Measurements from ENCODE around the gene MRPS23.

Gene MRPS23

DNA sequence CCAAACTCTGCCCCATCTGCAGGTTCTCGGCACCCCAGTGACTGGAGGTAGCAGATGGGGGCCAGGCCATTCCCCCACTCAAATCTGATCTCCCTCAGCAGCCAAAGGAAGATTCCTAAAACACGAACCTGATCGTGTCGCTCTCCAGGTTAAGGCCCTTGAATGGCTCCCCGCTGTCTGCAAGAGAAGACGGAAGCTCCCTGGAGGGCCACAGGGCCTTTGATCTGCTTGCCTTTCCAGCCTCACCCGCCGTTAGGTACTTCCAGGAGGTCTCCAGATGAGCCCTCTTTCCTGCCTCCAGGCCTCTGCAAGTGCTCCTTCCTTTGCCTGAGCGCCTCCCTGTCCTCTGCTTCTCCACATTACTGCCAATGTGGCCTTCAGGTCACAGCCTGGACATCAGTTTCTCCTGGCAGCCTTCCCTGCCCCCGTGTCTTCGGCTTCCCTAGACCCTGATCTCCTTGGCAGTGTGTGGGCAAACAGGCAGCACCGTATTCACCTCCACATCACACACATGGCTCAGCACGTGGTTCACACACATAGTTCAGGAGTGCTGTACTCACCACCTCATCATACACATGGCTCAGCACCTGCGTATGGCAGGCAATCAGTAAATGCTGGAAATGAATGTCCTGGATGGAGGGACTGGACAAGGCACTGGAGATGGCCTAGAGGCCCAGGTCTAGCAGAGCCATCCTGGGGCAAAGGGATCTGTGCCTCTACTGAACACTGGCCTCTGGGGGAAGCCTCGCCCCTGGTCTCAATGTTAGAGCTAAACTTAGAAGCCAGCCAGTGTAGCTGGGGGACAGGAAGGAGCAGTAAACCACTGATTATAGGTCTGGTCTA is 26.4 kb upstream of the MRPS23 start:
- Histone ChIP-seq H3K27ac (no peak overlapping the region), H3K4me3 (ENCODE audit: low read depth in 1 of 2, low read length in 1 of 2) (no peak overlapping the region)
- TF ChIP-seq, protein P1, sequence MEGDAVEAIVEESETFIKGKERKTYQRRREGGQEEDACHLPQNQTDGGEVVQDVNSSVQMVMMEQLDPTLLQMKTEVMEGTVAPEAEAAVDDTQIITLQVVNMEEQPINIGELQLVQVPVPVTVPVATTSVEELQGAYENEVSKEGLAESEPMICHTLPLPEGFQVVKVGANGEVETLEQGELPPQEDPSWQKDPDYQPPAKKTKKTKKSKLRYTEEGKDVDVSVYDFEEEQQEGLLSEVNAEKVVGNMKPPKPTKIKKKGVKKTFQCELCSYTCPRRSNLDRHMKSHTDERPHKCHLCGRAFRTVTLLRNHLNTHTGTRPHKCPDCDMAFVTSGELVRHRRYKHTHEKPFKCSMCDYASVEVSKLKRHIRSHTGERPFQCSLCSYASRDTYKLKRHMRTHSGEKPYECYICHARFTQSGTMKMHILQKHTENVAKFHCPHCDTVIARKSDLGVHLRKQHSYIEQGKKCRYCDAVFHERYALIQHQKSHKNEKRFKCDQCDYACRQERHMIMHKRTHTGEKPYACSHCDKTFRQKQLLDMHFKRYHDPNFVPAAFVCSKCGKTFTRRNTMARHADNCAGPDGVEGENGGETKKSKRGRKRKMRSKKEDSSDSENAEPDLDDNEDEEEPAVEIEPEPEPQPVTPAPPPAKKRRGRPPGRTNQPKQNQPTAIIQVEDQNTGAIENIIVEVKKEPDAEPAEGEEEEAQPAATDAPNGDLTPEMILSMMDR (IDR thresholded peaks at IDR 0.05) = no peak

DNA sequence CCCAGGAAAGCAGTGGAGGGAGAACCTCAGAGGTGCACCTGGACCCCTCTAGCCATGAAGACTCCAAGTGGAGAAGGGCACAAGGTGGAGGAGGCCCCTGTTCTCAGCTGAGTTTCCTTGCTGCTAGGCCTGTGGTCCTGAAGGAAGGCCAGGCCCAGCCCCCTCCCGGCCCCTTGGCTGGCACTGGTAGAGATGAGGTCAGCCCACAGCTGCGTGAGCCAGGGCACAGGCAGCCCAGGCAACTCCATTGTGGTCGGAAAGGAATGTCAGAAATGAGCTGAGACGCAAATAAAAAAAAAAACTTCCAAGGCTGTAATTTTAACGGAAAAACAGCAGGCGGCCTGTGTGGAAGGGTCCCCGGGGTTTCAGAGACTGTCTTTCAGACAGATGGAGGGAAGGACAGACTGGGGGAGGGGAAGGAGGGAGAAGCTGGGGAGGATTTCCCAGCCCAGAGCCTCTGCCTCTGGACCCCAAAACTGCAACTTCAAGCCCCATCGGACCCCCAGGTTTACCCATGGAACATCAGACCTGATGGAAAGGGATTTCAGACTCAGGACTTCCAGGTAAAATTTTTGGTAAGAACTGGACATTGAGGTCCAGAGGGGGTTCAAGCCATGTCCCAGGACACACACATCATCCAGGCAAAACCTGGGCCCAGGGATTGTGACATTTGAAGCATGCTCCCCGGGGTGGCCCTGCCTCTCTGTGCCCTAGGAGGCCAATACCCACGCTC is 25.6 kb upstream of the MRPS23 start:
- TF ChIP-seq, protein P1 (IDR thresholded peaks at IDR 0.05) = no peak
- Histone ChIP-seq H3K4me1 (ENCODE audit: control insufficient read depth in 1 of 2, insufficient read depth in 1 of 2, low read depth in 1 of 2, low read length in 1 of 2) (peaks cover 34 to 40% of the 10 kb centered on the region in 2 experiments), H3K9me3 (no peaks in the 10 kb centered on the region), H3K36me3 (peaks cover 50% of the 10 kb centered on the region), H3K27me3 (peaks cover 14% of the 10 kb centered on the region), H3K4me3 (ENCODE audit: low read depth in 1 of 2, low read length in 1 of 2) (no peak overlapping the region), H3K27ac (no peak overlapping the region)

More for the DNA sequence above, 26.4 kb upstream of the MRPS23 start:
- H3K27me3 ChIP-seq = peaks cover 14% of the 10 kb centered on the region
- no peaks in the 10 kb centered on the region for H3K9me3 ChIP-seq
- H3K4me1 ChIP-seq (ENCODE audit: control insufficient read depth in 1 of 2, insufficient read depth in 1 of 2, low read depth in 1 of 2, low read length in 1 of 2) = peaks cover 34 to 40% of the 10 kb centered on the region in 2 experiments
- peaks cover 46% of the 10 kb centered on the region for H3K36me3 ChIP-seq

DNA sequence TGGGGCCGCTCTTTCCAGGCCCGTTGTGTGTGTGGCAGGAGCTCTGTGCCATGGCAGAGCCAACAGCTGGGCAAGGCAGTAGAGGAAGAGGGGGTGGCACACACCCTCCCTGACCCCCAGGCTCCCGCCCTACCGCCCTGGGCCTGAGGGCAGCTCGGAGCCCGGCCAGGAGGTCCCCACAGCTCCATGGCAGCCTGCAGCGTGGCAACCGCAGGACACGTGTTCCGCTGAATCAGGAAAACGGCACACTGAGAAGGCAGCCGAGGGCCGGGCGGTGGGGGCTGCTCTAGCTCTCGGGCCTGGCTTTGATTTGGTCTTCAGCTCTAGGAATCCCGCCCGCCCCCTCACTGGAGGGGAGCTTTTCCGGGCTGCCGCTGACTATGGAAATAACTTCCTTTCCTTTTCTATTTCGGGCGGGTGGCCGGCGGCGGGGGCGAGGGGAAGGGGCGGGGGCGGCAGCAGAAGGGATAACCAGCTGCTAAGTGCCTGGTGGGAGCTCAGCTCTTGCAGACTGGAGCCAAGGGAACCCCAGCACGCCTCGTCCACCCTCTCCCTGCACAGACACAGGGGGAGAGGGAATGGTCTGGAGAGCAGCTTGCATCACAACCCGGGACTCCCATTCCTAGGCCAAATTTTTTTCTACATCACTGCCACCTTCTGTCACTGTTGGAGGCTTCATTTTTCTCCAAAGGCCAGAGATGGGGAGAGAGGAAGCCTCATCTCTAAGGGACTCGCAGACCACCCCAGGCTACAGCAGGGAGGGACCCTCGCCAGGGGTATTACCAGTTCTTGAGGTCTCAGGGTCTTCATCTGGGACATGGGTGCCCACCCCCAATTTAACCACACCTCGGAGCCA is 24.8 kb upstream of the MRPS23 start:
- peaks cover 14% of the 10 kb centered on the region for H3K27me3 ChIP-seq
- peaks cover 34 to 40% of the 10 kb centered on the region in 2 experiments for H3K4me1 ChIP-seq (ENCODE audit: control insufficient read depth in 1 of 2, insufficient read depth in 1 of 2, low read depth in 1 of 2, low read length in 1 of 2)
- H3K4me3 ChIP-seq (ENCODE audit: low read depth in 1 of 2, low read length in 1 of 2) = peak overlapping the region in 1 of 2 experiments; percentile 23
- no peak overlapping the region for H3K27ac ChIP-seq
- TF ChIP-seq, protein P1 (IDR thresholded peaks at IDR 0.05) = no peak
- peaks cover 51% of the 10 kb centered on the region for H3K36me3 ChIP-seq
- no peaks in the 10 kb centered on the region for H3K9me3 ChIP-seq

DNA sequence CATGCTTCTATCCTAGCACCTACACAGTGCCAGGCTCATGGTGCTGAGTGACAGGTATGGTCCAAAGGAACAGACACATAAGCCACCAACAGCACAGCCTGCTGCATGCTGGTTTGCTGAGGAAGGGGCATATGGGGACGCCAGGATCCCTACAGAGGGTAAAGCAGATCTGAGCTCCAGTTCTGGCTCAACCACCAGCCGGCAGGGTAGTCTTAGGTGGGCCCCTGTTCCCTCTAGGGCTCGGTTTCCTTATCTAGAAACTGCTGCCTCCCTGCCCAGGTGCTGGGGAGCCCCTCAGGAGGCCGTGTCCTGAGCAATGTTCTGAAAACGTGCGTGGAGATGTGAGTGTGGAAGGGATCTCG is 24.2 kb upstream of the MRPS23 start:
- Histone ChIP-seq H3K9me3 (no peaks in the 10 kb centered on the region), H3K36me3 (peaks cover 45% of the 10 kb centered on the region), H3K4me1 (ENCODE audit: control insufficient read depth in 1 of 2, insufficient read depth in 1 of 2, low read depth in 1 of 2, low read length in 1 of 2) (peaks cover 36 to 38% of the 10 kb centered on the region in 2 experiments), H3K27me3 (peaks cover 14% of the 10 kb centered on the region), H3K27ac (no peak overlapping the region), H3K4me3 (ENCODE audit: low read depth in 1 of 2, low read length in 1 of 2) (no peak overlapping the region)
- TF ChIP-seq, protein P1 (IDR thresholded peaks at IDR 0.05) = no peak
